HepG2 (cell line): ENCODE data around the gene EIF3J. TPM values are rescaled to one million over a fixed set of nuclear protein-coding genes. Genes with fewer than 3 reads are reported as not detected.

Experiments
- ARNTL ChIP-seq: sonication (generic); formaldehyde crosslinking; IDR thresholded peaks from 2 replicates; pipeline ENCODE4 v1.4.0; 2020; ENCODE audit warnings: mild to moderate bottlenecking, missing genetic modification reagents
- BHLHE40 ChIP-seq: IDR thresholded peaks from 2 replicates; pipeline ENCODE4 v1.6.1; 2011; ENCODE audit warnings: low read length, improper control_type of control experiment
- DMTF1 ChIP-seq: sonication (generic); formaldehyde crosslinking; IDR thresholded peaks from 2 replicates; pipeline ENCODE4 v1.4.0; 2020; ENCODE audit warnings: mild to moderate bottlenecking, missing genetic modification reagents
- DR1 ChIP-seq: sonication (generic); formaldehyde crosslinking; IDR thresholded peaks from 2 replicates; pipeline ENCODE4 v1.8.0; 2021; ENCODE audit warnings: mild to moderate bottlenecking, missing genetic modification reagents, inconsistent platforms
- EED ChIP-seq: sonication (generic); formaldehyde crosslinking; IDR thresholded peaks from 2 replicates; pipeline ENCODE4 v1.5.0; 2020; ENCODE audit warnings: mild to moderate bottlenecking, missing genetic modification reagents
- ELF4 ChIP-seq: sonication (generic); formaldehyde crosslinking; IDR thresholded peaks from 2 replicates; pipeline ENCODE4 v1.5.0; 2020; ENCODE audit warnings: missing genetic modification reagents, mild to moderate bottlenecking, moderate library complexity, borderline replicate concordance
- GMEB1 ChIP-seq: sonication (generic); formaldehyde crosslinking; IDR thresholded peaks from 2 replicates; pipeline ENCODE4 v1.5.1; 2020; ENCODE audit warnings: missing genetic modification reagents, mild to moderate bottlenecking, borderline replicate concordance
- KMT2A ChIP-seq: sonication (generic); formaldehyde crosslinking; IDR thresholded peaks from 2 replicates; pipeline ENCODE4 v1.4.0; 2020; ENCODE audit warnings: missing genetic modification reagents
- NFYB ChIP-seq: sonication (generic); formaldehyde crosslinking; IDR thresholded peaks from 2 replicates; pipeline ENCODE4 v1.4.0; 2020; ENCODE audit warnings: missing genetic modification reagents
- NR2C2 ChIP-seq: sonication (generic); formaldehyde crosslinking; IDR thresholded peaks from 2 replicates; pipeline ENCODE4 v1.4.0; 2020; ENCODE audit warnings: missing genetic modification reagents, mild to moderate bottlenecking, moderate library complexity, borderline replicate concordance
- RBM22 ChIP-seq: fragments of 200-400 bp; formaldehyde crosslinking; optimal IDR thresholded peaks from 2 replicates; pipeline ENCODE3; 2017; ENCODE audit warnings: mild to moderate bottlenecking, low read length, moderate library complexity
- RORA ChIP-seq: sonication (generic); formaldehyde crosslinking; IDR thresholded peaks from 2 replicates; pipeline ENCODE4 v1.5.0; 2020; ENCODE audit warnings: mild to moderate bottlenecking, missing genetic modification reagents, moderate library complexity
- SIX4 ChIP-seq: sonication (generic); formaldehyde crosslinking; IDR thresholded peaks from 2 replicates; pipeline ENCODE4 v1.4.0; 2020; ENCODE audit warnings: missing genetic modification reagents
- SOX13 ChIP-seq, 3 experiments: fragments of 450-650 bp in 1 of 3; sonication (generic) in 1 of 3; formaldehyde crosslinking in 1 of 3; IDR thresholded peaks in 2 of 3; conservative IDR thresholded peaks in 1 of 3; 2 replicates each; pipeline versions ENCODE4 v1.5.0 to v1.6.1; 2016 to 2020; ENCODE audit warnings: antibody characterized with exemption in 1 of 3, mild to moderate bottlenecking in 1 of 3, missing compliant biosample characterization in 1 of 3, missing genetic modification reagents in 1 of 3, moderate library complexity in 1 of 3
- SRY ChIP-seq: sonication (generic); formaldehyde crosslinking; IDR thresholded peaks from 2 replicates; pipeline ENCODE4 v1.8.0; 2022; ENCODE audit warnings: mild to moderate bottlenecking, missing genetic modification reagents
- ZEB1 ChIP-seq: IDR thresholded peaks from 2 replicates; pipeline ENCODE4 v1.6.1; 2012; ENCODE audit warnings: mild to moderate bottlenecking, low read depth, inconsistent platforms; ENCODE audit not compliant: insufficient replicate concordance
- ZFX ChIP-seq: sonication (generic); formaldehyde crosslinking; IDR thresholded peaks from 2 replicates; pipeline ENCODE4 v1.4.0; 2020; ENCODE audit warnings: mild to moderate bottlenecking, low read depth, missing genetic modification reagents, moderate library complexity
- ZNF512 ChIP-seq: sonication (generic); formaldehyde crosslinking; IDR thresholded peaks from 2 replicates; pipeline ENCODE4 v1.4.0; 2020; ENCODE audit warnings: mild to moderate bottlenecking, missing genetic modification reagents
- ZNF878 ChIP-seq: sonication (generic); formaldehyde crosslinking; IDR thresholded peaks from 2 replicates; pipeline ENCODE4 v1.8.1; 2023; ENCODE audit warnings: mild to moderate bottlenecking, missing genetic modification reagents, moderate library complexity
- polyA plus RNA-seq, 8 experiments: library from polyadenylated mRNA; depleted of rRNA in 3 of 8; stranded (reverse) in 7 of 8; unstranded in 1 of 8; fragments of >200 nt; fragmentation: Illumina TruSeq in 4 of 8; extraction: Trizol in 4 of 8; gene quantifications; 2 replicates each; pipeline versions ENCODE4 v1.2.1 to v1.2.3, GENCODE V29; 2011 to 2016; ENCODE audit warnings: low read depth in 4 of 8, missing spikeins in 1 of 8, mixed read lengths in 1 of 8; ENCODE audit not compliant: insufficient read depth in 1 of 8
- total RNA-seq, 5 experiments: library from RNA; depleted of rRNA; stranded (reverse); fragments of >200 nt; fragmentation: Illumina TruSeq; extraction: Trizol; gene quantifications; 2 replicates each; pipeline ENCODE4 v1.2.3, GENCODE V29; 2016; ENCODE audit warnings: low read depth in 1 of 5
- TF ChIP-seq, protein P1 (sequence below): sonication (generic); formaldehyde crosslinking; IDR thresholded peaks from 2 replicates; pipeline ENCODE4 v1.4.0; 2020; ENCODE audit warnings: missing genetic modification reagents; ENCODE audit errors: not compliant biosample characterization
- TF ChIP-seq, protein P2 (sequence below): sonication (generic); formaldehyde crosslinking; IDR thresholded peaks from 2 replicates; pipeline ENCODE4 v1.4.0; 2020; ENCODE audit warnings: missing genetic modification reagents

Gene EIF3J
- total and polyA plus RNA-seq, 2 of the 13 experiments (the other 11 are each of a cell fraction or from before 2014, with no cell fraction given) = 51.7 to 69.2 TPM

- TF ChIP-seq NR2C2 (CRISPR knock-in tag) (0 out of 2 replicates have a peak, but pooled peaks have one; percentile 23), DR1 (CRISPR knock-in tag) (no peak), ZNF512 (CRISPR knock-in tag) (no peak), ZEB1 (no peak), ZFX (CRISPR knock-in tag) (peak; percentile 14), RORA (CRISPR knock-in tag) (no peak), KMT2A (CRISPR knock-in tag) (no peak; the same call in 1 of the 2 replicates), DMTF1 (no peak), ELF4 (CRISPR knock-in tag) (no peak), SRY (CRISPR knock-in tag) (peak; percentile 85), RBM22 (no peak), NFYB (CRISPR knock-in tag) (no peak), BHLHE40 (no peak), SOX13 (IDR thresholded peaks at IDR 0.05) (no peak), SOX13 (CRISPR knock-in tag; conservative IDR thresholded peaks at IDR 0.05 in 1 of 2, IDR thresholded peaks at IDR 0.05 in 1 of 2) (no peak), GMEB1 (CRISPR knock-in tag) (peak; percentile 15; the same call in 1 of the 2 replicates), ZNF878 (CRISPR knock-in tag) (no peak), EED (CRISPR knock-in tag) (no peak), ARNTL (CRISPR knock-in tag) (peak; percentile 36; the same call in 1 of the 2 replicates), SIX4 (CRISPR knock-in tag) (no peak)
- TF ChIP-seq, protein P1, sequence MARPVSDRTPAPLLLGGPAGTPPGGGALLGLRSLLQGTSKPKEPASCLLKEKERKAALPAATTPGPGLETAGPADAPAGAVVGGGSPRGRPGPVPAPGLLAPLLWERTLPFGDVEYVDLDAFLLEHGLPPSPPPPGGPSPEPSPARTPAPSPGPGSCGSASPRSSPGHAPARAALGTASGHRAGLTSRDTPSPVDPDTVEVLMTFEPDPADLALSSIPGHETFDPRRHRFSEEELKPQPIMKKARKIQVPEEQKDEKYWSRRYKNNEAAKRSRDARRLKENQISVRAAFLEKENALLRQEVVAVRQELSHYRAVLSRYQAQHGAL = no peak
- TF ChIP-seq, protein P2, sequence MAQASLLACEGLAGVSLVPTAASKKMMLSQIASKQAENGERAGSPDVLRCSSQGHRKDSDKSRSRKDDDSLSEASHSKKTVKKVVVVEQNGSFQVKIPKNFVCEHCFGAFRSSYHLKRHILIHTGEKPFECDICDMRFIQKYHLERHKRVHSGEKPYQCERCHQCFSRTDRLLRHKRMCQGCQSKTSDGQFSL (CRISPR knock-in tag) = 0 out of 2 replicates have a peak, but pooled peaks have one; percentile 14
Observed at GRCh38 chr15:44536302-44536961, 515 bp upstream of the EIF3J start (continued).
